Dedifferentiated amniotic fluid mesenchymal stem cell (primary cell): Measurements from ENCODE around the gene KATNB1.
"Not testable (repeated sequence)": the region's sequence is repeated elsewhere in the genome, so short reads cannot be mapped to it uniquely, and the experiment has no call there.

Source experiments
- DNase-seq: peaks from one replicate; pipeline ENCODE4 v3.0.0-alpha.2; 2016; ENCODE audit errors: extremely low spot score

Gene KATNB1

DNA sequence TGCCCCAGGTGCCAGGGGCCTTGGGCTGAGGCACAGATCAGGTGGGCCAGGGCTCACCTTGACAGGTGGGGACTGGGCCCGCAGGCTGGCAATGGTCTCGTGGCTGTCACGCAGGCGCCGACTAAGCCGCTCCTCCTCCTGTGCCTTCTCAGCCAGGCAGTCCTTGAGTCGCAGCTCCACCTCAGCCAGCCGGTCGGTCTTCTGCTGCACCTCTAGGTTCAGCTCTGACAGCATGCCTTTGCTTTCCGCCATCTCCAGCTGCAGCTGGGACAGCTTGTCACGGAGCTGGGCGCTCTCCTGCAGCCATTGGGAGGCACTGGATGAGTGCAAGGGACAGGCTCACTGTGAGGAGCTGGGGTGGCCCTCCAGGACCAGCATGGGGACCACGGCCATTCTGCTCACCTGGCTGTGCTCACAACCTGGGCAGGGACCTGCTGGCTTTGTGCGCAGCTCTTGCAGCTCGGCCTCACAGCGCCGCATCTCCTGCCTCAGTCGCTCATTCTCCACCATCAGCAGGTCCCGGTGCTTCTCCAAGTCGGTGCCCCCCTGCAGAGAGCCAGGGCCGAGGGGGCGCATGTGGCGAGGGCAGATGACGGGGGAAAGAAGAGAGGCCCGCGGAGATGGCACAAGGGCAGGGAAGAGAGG is 35.7 kb downstream of the KATNB1 start:
- DNase-seq: no peak

GRCh38 chr16:57773019-57773418 is 37.4 kb downstream of the KATNB1 start:
- DNase-seq: no peak

GRCh38 chr16:57773655-57774295 is 38.2 kb downstream of the KATNB1 start:
- no peak for DNase-seq

- DNase-seq: no peak
Measured at GRCh38 chr16:57774705-57775285, 39.2 kb downstream of the KATNB1 start.

DNA sequence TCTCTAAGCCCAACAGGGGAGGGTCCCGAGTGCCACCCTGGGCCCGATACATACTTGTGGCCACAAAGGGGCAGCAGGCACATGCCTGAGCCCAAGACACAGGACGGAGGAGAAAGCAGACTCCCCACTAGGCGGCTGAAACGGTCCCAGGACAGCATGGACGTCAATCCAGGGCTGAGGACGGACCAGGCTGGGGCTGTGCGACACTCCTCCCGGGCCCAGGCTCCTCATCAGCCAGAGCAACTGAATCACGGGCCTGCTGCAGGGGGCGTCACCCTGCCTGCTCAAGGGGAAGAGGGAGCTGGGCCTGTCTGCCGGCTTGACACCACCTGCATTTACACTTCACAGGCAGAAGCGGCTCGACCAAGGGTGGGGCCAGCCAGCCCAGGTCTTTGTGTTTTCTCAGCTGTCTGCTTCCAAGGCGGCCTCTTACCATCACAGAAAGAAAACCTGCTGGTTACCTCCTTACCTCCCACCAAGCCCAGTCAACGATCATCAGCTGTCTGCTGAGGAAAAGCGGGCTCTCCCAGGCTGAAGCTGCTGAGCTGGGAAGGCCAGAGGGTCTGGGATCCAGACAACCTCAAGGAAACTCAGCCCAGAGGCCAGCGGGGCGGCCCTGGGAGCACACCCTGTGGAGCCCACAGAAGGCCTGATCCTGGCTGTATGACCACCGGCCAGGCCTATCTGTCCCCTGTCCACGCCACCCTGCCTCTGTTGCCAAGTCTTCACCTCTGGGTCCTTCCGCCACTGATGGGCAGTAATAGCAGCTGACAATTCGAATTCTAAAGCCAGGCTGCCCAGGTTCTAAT is 40.3 kb downstream of the KATNB1 start:
- no peak for DNase-seq

- no peak for DNase-seq
Measured at GRCh38 chr16:57778658-57779057, 43.1 kb downstream of the KATNB1 start.

- DNase-seq: not testable (repeated sequence)
Measured at GRCh38 chr16:57779836-57780235, 44.3 kb downstream of the KATNB1 start.

DNA sequence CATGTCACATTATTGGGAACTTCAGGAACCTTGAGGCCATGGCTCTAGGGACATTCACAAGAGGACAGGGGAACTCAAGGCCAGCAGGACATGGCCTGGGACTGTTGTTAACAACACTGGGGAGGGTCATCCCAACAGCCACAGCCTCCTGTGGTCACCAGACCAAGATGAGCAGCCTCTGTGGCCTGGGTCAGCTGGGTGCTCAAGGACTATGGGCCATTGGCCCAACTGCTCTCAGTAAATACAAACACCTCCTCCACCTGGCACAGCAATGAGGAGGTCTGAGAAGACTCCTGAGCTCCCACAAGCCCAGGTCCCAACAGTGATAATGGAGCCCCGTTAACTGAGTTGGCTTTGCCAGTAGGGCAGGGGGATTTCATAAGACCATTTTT is 45.8 kb downstream of the KATNB1 start:
- DNase-seq: no peak

- DNase-seq: no peak
Measured at GRCh38 chr16:57781741-57782606, 46.4 kb downstream of the KATNB1 start.

DNA sequence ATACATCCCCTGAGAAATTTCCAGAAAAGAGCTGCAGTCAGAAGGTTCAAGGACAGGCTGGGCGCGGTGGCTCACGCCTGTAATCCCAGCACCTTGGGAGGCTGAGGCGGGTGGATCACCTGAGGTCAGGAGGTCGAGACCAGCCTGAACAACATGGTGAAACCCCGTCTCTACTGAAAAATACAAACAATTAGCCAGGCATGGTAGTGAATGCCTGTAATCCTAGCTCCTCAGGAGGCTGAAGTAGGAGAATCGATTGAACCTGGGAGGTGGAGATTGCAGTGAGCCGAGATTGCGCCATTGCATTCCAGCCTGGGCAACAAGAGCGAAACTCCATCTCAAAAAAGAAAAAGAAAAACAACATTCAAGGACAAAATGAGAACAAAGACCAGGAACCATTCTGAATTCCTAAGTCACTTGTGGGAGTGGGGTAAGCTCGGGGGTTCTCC is 47.1 kb downstream of the KATNB1 start:
- not testable (repeated sequence) for DNase-seq

DNA sequence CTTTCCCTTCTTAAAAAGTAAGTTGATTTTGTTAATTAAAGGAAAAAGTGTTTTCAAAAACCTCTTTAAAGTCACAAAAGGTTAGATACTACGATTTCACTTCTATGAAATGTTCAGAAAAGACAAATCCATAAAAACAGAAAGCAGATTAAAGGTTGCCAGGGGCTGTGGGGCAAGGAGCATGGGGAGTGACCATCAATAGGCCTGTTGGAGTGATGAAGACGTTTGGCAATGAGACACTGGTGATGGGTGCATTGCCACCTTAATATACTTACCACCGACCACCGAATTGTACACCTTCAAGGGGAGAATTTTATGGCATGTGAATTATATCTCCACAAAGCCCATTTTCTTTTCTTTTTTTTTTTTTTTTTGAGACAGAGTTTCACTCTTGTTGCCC is 47.5 kb downstream of the KATNB1 start:
- DNase-seq: no peak

DNA sequence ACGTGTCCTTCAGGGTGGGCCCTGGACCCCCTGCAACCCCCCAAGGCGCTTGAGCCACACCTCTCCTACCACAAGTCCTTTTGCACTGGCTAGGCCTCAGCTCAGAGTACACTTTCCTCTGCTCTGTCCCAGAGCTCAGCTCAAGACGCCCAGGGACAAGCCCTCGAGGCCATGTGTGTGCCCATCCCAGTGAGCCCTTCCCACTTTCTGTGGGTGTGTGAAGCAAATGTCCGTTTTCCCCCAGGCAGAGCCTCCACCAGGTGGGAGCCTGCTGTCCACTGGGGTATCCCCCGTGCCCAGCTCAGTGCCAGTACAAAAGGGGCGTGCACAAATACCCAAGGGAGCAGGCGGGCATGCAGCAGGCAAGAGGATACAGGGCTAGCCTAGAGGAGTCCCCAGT is 48.3 kb downstream of the KATNB1 start:
- no peak for DNase-seq

- DNase-seq: no peak
Measured at GRCh38 chr16:57784334-57784733, 48.8 kb downstream of the KATNB1 start.

DNA sequence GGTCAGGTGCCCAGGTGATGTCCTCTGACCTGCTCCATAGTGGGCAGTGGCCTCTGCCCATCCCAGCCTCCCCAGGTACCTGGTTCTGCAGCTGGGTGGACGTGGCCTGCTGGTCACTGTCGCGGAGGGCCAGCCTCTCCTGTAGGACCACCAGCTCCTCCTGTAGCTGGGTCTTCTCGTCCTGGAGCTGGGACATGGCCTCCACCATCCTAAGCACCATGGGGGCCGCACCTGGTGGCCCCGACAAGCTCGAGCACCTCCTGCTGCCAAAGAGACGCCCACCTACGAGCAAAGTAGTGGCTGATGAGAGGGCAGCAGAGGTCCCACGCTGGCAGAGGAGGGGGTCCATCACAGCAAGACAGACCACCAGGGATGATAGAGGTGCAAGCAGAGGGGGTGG is 49.8 kb downstream of the KATNB1 start:
- DNase-seq: no peak

- no peak for DNase-seq
Measured at GRCh38 chr16:57785924-57786323, 50.4 kb downstream of the KATNB1 start.

DNA sequence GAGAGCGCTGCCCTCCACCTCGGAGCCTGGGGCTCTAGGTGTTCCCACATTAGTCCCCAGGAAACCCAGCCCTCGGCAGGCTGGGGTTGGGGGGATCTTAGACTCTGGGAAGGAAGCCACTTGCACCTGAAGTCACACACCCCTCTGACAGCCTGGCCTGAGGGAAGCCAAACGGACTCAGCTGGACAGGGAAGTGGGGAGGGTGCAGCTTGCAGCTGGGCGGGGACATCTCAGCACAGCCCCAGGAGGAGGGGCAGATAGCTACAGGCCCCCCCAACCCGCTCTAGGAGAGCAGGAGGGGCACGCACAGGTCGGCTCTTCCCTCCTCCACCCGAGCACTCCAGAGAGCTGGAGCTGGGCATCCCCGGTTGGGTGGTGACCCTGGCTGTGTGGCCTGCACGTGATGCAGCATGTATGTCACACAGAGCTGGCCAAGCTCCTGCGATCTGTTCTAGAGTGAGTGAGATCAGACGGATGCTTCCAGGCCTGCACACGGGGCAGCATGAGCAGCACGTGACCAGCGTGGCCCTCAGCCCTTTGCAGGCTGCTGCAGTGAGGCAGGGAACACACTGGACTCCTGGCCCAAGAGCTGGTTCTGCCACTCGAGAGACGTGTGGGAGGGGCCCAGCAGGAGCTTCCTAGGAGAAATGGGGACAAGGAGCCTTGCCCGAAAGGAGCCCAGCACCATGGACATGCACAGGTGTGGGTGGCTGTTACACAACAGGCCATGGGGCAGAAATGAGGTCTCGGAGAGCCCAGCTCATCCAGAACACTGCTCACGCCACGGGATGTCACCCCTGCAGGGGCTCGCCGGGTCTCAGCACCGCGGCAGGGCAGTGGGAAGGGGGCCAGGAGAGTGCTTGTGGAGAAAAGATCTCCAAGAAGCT is 51.3 kb downstream of the KATNB1 start:
- no peak for DNase-seq

- no peak for DNase-seq
Measured at GRCh38 chr16:57787519-57787905, 51.9 kb downstream of the KATNB1 start.

- DNase-seq: no peak
Measured at GRCh38 chr16:57788252-57788841, 52.8 kb downstream of the KATNB1 start.

DNA sequence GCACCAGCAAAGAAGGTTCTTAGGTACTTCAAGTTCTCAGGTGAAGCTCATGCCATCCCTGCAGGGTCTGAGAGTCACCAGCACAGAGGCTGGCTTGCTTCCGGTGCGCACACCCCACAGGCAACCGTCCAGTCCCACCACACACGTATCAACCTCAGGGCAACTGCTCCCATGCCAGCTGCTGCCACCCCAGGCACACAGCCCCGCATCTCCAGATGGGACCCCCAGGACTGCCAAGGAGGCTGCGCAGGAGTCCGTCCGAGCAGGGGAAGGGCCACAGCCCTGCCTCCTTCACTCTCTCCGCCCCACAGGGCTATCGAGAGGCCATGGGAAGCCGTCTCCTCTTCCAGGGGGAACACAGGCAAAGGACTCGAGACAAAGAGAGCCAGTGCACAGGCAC is 53.4 kb downstream of the KATNB1 start:
- no peak for DNase-seq
